Measurements from ENCODE around the gene TYROBP.

DNA sequence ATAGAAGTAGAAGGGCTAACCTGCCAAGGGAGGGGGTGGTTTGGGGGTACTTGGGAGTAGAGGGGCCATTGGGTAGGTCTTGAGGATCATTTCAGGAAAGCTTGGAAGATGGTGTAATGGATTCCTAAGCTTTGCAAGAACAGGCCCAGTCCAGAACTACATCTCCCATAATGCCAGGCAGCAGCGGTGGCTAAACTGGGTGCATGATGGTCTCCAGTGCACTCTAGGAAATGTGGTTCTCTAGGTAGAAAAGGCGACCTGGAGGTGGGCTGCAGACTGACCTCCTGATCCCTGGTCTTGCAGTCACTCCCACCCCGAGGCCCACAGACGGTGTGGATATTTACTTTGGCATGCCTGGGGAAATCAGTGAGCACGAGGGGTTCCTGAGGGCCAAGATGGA lies 35.9 kb downstream of the TYROBP start:
- TF ChIP-seq, protein P1, sequence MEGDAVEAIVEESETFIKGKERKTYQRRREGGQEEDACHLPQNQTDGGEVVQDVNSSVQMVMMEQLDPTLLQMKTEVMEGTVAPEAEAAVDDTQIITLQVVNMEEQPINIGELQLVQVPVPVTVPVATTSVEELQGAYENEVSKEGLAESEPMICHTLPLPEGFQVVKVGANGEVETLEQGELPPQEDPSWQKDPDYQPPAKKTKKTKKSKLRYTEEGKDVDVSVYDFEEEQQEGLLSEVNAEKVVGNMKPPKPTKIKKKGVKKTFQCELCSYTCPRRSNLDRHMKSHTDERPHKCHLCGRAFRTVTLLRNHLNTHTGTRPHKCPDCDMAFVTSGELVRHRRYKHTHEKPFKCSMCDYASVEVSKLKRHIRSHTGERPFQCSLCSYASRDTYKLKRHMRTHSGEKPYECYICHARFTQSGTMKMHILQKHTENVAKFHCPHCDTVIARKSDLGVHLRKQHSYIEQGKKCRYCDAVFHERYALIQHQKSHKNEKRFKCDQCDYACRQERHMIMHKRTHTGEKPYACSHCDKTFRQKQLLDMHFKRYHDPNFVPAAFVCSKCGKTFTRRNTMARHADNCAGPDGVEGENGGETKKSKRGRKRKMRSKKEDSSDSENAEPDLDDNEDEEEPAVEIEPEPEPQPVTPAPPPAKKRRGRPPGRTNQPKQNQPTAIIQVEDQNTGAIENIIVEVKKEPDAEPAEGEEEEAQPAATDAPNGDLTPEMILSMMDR (IDR thresholded peaks at IDR 0.05): no peak
- no peak for TF ChIP-seq POLR2A (IDR thresholded peaks at IDR 0.05)
